GM19043 (cell line): ENCODE data around the gene MAEA.

Experiments used
- ATAC-seq: cut with Tn5 transposase; IDR thresholded peaks from one replicate; pipeline ENCODE4 v1.9.1; 2021; ENCODE audit warnings: low read depth; ENCODE audit not compliant: unreplicated experiment

MAEA gene

GRCh38 chr4:1249731-1250526 lies 39.8 kb upstream of the MAEA start:
- ATAC-seq, result no peak

- ATAC-seq, result no peak
These were observed 39.2 kb upstream of the MAEA start for GRCh38 chr4:1250527-1250812.

- no peak for ATAC-seq
These were observed 38.5 kb upstream of the MAEA start for GRCh38 chr4:1250921-1251772.

- ATAC-seq, result no peak
These were observed 38.0 kb upstream of the MAEA start for GRCh38 chr4:1251773-1252066.

DNA sequence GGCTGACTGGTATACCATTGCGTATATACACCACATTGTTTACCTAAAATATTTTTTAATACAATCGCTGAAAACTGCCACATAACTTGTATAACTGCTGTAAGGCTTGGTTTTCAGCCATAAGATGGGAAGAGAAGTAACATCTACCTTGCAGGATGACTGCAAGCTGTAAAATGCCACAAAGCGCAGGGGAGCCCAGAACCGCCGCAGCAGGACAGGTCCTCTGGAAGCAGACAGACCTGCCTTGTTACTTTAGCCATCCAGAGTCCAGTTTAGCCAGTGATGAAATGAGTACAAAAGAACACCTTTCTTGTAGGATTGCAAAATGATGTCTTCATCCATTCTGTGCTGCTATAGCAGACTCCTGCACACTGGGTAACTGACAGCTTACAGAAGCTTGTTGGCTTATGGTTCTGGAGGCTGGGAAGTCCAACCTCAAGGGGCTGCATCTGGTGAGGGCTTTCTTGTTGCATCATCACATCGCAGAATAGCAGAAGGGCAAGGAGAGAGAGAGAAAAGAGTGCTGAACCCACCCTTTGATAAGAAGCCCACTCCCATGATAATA lies 36.7 kb upstream of the MAEA start:
- no peak for ATAC-seq

- no peak for ATAC-seq
These were observed 35.9 kb upstream of the MAEA start for GRCh38 chr4:1253831-1254230.

GRCh38 chr4:1255151-1255550 lies 34.5 kb upstream of the MAEA start:
- ATAC-seq, result no peak

DNA sequence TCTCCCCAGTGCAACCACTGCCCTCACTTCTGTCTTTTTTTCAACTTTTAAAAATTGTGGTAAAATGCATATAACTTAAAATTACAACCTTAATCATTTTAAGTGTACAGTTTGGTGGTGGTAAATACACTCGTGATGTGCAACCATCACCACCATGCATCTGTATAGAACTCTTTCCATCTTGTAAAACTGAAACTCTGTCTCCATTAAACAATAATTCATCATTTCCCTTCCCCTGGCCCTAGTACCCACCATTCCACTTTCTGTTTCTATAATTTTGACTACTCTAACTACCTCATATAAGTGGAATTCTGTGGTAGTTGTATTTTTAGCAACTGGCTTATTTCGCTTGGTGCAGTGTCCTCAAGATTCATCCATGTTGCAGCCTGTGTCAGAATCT lies 34.0 kb upstream of the MAEA start:
- no peak for ATAC-seq

- no peak for ATAC-seq
These were observed 31.2 kb upstream of the MAEA start for GRCh38 chr4:1258457-1258856.

- no peak for ATAC-seq
These were observed 29.7 kb upstream of the MAEA start for GRCh38 chr4:1259966-1260365.

DNA sequence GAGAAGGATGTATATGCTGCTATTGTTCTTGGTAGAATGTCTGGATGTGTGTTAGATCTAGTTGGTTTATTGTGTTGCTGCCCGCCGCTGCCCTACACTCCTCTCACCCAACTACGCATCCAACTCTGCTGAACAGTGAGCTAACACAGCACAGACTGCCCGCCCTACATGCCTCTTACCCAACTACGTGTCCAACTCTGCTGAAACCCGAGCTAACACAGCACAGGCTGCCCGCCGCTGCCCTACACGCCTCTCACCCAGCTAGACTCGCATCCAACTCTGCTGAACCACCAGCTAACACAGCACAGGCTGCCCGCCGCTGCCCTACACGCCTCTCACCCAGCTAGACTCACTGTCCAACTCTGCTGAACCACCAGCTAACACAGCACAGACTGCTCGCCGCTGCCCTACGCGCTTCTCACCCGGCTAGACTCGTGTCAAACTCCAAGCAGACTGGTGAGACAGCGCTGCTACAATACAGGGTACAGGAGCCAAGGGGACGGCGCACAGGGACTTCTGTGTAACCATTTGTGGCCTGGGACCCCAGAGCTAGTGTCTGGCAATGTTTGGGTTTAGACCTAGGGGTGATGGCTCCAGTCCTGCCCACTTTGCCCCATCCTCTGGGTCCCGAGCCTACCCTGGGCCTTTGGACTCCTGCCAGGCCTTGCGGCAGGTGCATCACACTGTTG lies 29.1 kb upstream of the MAEA start:
- no peak for ATAC-seq

DNA sequence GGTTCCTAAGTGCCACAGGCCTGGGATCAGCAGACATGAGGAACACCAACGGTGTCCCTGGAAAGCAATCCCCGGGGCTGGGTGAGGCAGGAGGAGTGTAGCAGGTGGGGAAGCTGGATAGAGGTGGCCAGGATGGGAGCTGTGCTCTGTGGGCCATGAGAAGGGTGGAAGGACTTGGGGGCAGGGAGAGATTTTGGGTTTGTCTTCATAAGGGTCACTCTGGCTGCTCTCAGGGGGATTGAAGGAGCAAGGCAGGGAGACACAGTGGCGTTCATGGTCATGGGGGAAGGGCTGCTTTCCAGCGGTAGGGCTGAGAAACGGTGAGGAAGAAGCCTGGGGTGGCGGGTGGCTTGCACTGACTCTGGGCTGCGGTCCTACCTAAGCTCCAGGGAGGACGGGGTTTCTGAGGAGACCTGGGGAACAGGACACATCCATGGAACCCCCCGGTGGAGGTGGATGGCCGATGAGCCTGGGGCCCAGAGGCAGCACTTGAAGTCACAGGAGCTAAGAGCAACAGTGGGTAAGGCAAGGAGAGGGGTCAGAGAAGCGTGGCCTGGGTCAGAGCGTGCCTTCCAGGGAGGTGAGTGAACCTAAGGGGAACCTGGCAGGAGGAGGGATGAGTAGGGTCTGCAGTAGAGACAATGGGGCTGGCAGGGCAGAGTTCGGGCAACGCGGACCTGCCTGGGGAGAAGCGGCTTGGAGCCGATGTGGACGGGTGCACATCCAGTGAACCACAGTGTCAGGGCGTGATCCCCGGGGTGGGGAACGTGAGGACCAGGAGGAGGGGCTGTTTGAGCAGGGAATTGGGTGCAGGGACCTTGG lies 28.4 kb upstream of the MAEA start:
- no peak for ATAC-seq

GRCh38 chr4:1264942-1265341 lies 24.7 kb upstream of the MAEA start:
- ATAC-seq, result no peak

DNA sequence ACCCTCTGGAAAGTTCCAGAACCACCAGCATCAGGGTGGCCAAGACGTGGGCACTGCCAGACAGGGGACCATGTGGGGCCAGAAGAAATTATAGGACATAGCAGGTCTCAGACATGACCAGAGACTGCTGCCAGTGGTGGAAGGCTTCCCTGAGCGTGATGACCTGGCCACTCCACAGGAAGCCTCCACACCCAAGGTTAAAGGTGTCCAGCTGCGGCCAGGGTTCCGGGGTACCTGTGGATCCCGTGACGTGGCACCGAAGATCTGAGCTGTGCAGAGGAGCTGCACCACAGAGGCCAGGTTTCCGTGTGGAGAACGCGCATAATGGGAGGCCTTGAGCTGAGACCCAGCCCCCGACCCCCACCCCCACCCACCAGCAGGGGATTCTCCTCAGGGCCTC lies 24.3 kb upstream of the MAEA start:
- ATAC-seq, result no peak

GRCh38 chr4:1266881-1267763 lies 22.6 kb upstream of the MAEA start:
- no peak for ATAC-seq

DNA sequence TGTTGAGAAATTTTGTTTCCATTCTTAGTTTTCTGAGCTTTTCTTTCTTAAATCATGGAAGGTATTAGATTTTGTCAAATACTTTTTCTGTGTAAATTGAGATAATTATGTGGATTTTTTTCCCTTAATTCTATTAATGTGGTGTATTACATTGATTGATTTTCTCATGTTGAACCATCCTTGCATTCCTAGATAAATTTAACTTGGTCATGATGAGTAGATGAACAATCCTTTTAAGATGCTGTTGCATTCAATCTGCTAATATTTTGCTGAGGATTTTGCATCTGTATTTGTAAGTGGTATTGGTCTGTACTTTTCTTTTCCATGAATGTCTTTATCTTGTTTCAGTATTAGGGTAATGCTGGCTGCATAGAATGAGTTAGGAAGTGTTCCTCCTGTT lies 20.5 kb upstream of the MAEA start:
- no peak for ATAC-seq

GRCh38 chr4:1271686-1272085 lies 18.0 kb upstream of the MAEA start:
- ATAC-seq, result no peak

DNA sequence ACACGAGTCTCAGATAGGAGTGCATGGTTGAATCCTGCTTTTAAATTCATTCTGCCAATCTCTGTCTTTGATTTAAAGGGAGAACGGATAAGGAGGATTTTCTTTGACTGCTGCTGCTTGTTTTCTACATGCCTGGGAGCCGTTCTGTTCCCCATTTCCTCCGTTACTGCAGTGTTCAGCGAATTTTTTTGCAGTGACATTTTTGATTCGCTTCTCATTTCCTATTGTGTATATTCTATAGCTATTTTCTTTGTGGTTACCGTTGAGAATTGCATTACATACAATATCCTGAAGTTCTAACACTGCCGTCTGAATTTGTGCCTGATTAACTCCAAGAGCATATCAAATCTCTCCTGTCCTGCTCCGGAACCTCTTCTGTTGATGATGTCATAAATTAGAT lies 14.8 kb upstream of the MAEA start:
- ATAC-seq, result no peak

DNA sequence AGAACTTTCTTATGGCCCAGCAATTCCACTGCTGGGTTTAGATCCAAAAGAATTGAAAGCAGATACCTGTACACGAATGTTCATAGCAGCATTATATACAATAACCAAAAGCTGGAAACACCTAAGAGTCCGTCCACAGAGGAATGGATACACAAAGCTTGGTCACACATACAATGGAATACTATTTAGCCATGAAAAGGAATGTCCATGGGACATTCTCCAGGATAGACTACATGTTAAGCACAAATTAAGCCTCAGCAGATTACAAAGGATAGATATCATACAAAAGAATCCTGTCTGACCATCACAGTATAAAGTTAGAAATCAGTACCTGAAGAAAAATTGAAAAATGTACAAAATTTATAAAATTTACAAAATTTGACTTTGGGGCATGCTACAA lies 12.7 kb upstream of the MAEA start:
- no peak for ATAC-seq
